ENCODE data around the gene UBE2I.

UBE2I gene

GRCh38 chr16:1264345-1265089 is 44.9 kb upstream of the UBE2I start:
- no peak for TF ChIP-seq CTCF (IDR thresholded peaks at IDR 0.05)

GRCh38 chr16:1265090-1265630 is 44.3 kb upstream of the UBE2I start:
- no peak for TF ChIP-seq CTCF (IDR thresholded peaks at IDR 0.05)

- TF ChIP-seq CTCF (IDR thresholded peaks at IDR 0.05) = no peak
Observed at GRCh38 chr16:1265826-1266225, 43.6 kb upstream of the UBE2I start.

- no peak for TF ChIP-seq CTCF (IDR thresholded peaks at IDR 0.05)
Observed at GRCh38 chr16:1271380-1271723, 38.1 kb upstream of the UBE2I start.

GRCh38 chr16:1272453-1273198 is 36.8 kb upstream of the UBE2I start:
- TF ChIP-seq CTCF (IDR thresholded peaks at IDR 0.05) = no peak

GRCh38 chr16:1273816-1274215 is 35.6 kb upstream of the UBE2I start:
- TF ChIP-seq CTCF (IDR thresholded peaks at IDR 0.05) = no peak

- TF ChIP-seq CTCF (IDR thresholded peaks at IDR 0.05) = no peak
Observed at GRCh38 chr16:1274767-1275166, 34.7 kb upstream of the UBE2I start.
